Measurements from ENCODE around the gene USP47. TPM values are rescaled to one million over a fixed set of nuclear protein-coding genes. Genes with fewer than 3 reads are reported as not detected.

Gene USP47
- total RNA-seq, 1 donor from 2014 or later = 21.3 TPM

GRCh38 chr11:11856638-11857037, 14.9 kb downstream of the USP47 start:
- no peak for DNase-seq (ENCODE audit: low read depth)
- H3K4me3 ChIP-seq (ENCODE audit: low read depth, low read length) = no peak overlapping the region
- no peak for TF ChIP-seq CTCF (conservative IDR thresholded peaks at IDR 0.05; ENCODE audit: low read depth, low read length)

GRCh38 chr11:11857769-11858168, 16.0 kb downstream of the USP47 start:
- no peak overlapping the region for H3K4me3 ChIP-seq (ENCODE audit: low read depth, low read length)
- DNase-seq (ENCODE audit: low read depth) = no peak
- no peak for TF ChIP-seq CTCF (conservative IDR thresholded peaks at IDR 0.05; ENCODE audit: low read depth, low read length)

GRCh38 chr11:11858676-11859075, 16.9 kb downstream of the USP47 start:
- no peak for TF ChIP-seq CTCF (conservative IDR thresholded peaks at IDR 0.05; ENCODE audit: low read depth, low read length)
- H3K4me3 ChIP-seq (ENCODE audit: low read depth, low read length) = no peak overlapping the region
- no peak for DNase-seq (ENCODE audit: low read depth)

- TF ChIP-seq CTCF (conservative IDR thresholded peaks at IDR 0.05; ENCODE audit: low read depth, low read length) = no peak
- H3K4me3 ChIP-seq (ENCODE audit: low read depth, low read length) = no peak overlapping the region
- no peak for DNase-seq (ENCODE audit: low read depth)
Observed at GRCh38 chr11:11860103-11860979, 18.6 kb downstream of the USP47 start.

- H3K4me3 ChIP-seq (ENCODE audit: low read depth, low read length) = no peak overlapping the region
- TF ChIP-seq CTCF (conservative IDR thresholded peaks at IDR 0.05; ENCODE audit: low read depth, low read length) = no peak
- no peak for DNase-seq (ENCODE audit: low read depth)
Observed at GRCh38 chr11:11862999-11863398, 21.2 kb downstream of the USP47 start.

- TF ChIP-seq CTCF (conservative IDR thresholded peaks at IDR 0.05; ENCODE audit: low read depth, low read length) = no peak
- H3K4me3 ChIP-seq (ENCODE audit: low read depth, low read length) = no peak overlapping the region
- DNase-seq (ENCODE audit: low read depth) = no peak
Observed at GRCh38 chr11:11864332-11864731, 22.6 kb downstream of the USP47 start.

- no peak overlapping the region for H3K4me3 ChIP-seq (ENCODE audit: low read depth, low read length)
- no peak for TF ChIP-seq CTCF (conservative IDR thresholded peaks at IDR 0.05; ENCODE audit: low read depth, low read length)
- no peak for DNase-seq (ENCODE audit: low read depth)
Observed at GRCh38 chr11:11864803-11865202, 23.0 kb downstream of the USP47 start.
